ENCODE results near the gene UBALD1. TPM values are rescaled to one million over a fixed set of nuclear protein-coding genes. Genes with fewer than 3 reads are reported as not detected.

UBALD1 gene
- total and polyA plus RNA-seq, 7 donors, result 13.6 to 47.5 (median 32.9) TPM

GRCh38 chr16:4660454-4661007, 45.8 kb upstream of the UBALD1 start:
- H3K36me3 ChIP-seq (ENCODE audit: insufficient read depth in 1 of 2, low read depth in 1 of 2), result peaks cover 0 to 49% of the 10 kb centered on the region in 2 donors
- no peak overlapping the region for H3K27ac ChIP-seq
- ATAC-seq, result peak in 2 of 4 donors; percentile 4 to 12
- intact Hi-C loops (cut with DNase I), result no loop called here
- no peak overlapping the region for H3K4me3 ChIP-seq
- peak in 1 of 2 donors; percentile 58 for DNase-seq
- peaks cover 10% of the 10 kb centered on the region for H3K4me1 ChIP-seq
- no peak for TF ChIP-seq CTCF (IDR thresholded peaks at IDR 0.05)
- WGBS, 3 donors, result 52 to 61% (median 55%) methylated on average over 18 of the region's 18 CpGs
- no peaks in the 10 kb centered on the region for H3K27me3 ChIP-seq (ENCODE audit: insufficient read depth in 3 of 3, low read length in 2 of 3)
- H3K9me3 ChIP-seq, result no peaks in the 10 kb centered on the region

GRCh38 chr16:4659363-4660353, 45.0 kb upstream of the UBALD1 start:
- H3K36me3 ChIP-seq (ENCODE audit: insufficient read depth in 1 of 2, low read depth in 1 of 2), result peaks cover 0 to 54% of the 10 kb centered on the region in 2 donors
- no peak for ATAC-seq
- TF ChIP-seq CTCF (IDR thresholded peaks at IDR 0.05), result no peak
- no peak overlapping the region for H3K27ac ChIP-seq
- 87 to 89% (median 89%) methylated on average over 28 to 29 of the region's 29 CpGs for WGBS, 3 donors
- DNase-seq, result no peak
- H3K27me3 ChIP-seq (ENCODE audit: insufficient read depth in 3 of 3, low read length in 2 of 3), result no peaks in the 10 kb centered on the region
- no peak overlapping the region for H3K4me3 ChIP-seq
- H3K9me3 ChIP-seq, result no peaks in the 10 kb centered on the region
- intact Hi-C loops (cut with DNase I), result no loop called here
- H3K4me1 ChIP-seq, result peaks cover 10% of the 10 kb centered on the region

GRCh38 chr16:4656695-4657686, 42.3 kb upstream of the UBALD1 start:
- ATAC-seq (no peak), DNase-seq (no peak)
- Histone ChIP-seq H3K9me3 (no peaks in the 10 kb centered on the region), H3K4me1 (no peaks in the 10 kb centered on the region), H3K36me3 (ENCODE audit: insufficient read depth in 1 of 2, low read depth in 1 of 2) (peaks cover 4 to 79% of the 10 kb centered on the region in 2 donors), H3K27ac (no peak overlapping the region), H3K4me3 (no peak overlapping the region), H3K27me3 (ENCODE audit: insufficient read depth in 3 of 3, low read length in 2 of 3) (no peaks in the 10 kb centered on the region)
- no peak for TF ChIP-seq CTCF (IDR thresholded peaks at IDR 0.05)
- intact Hi-C loops (cut with DNase I), result no loop called here
- WGBS, 3 donors, result 92 to 95% (median 93%) methylated on average over 23 to 25 of the region's 25 CpGs

GRCh38 chr16:4656221-4656620, 41.5 kb upstream of the UBALD1 start:
- WGBS, 3 donors, result 95 to 96% (median 95%) methylated on average over 12 of the region's 12 CpGs
- DNase-seq, result no peak
- Histone ChIP-seq H3K4me1 (no peaks in the 10 kb centered on the region), H3K9me3 (no peaks in the 10 kb centered on the region), H3K4me3 (no peak overlapping the region), H3K36me3 (ENCODE audit: insufficient read depth in 1 of 2, low read depth in 1 of 2) (peaks cover 4 to 85% of the 10 kb centered on the region in 2 donors), H3K27ac (no peak overlapping the region), H3K27me3 (ENCODE audit: insufficient read depth in 3 of 3, low read length in 2 of 3) (no peaks in the 10 kb centered on the region)
- intact Hi-C loops (cut with DNase I), result no loop called here
- ATAC-seq, result no peak
- TF ChIP-seq CTCF (IDR thresholded peaks at IDR 0.05), result no peak
